IMR-90 (cell line): ENCODE measurements around the gene LRP1B. TPM values are rescaled to one million over a fixed set of nuclear protein-coding genes. Genes with fewer than 3 reads are reported as not detected.

Source experiments
- ATAC-seq: fragments of 200-7000 bp; cut with Tn5 transposase; 2 replicates; pipeline ENCODE4 v1.9.1; 2020; ENCODE audit warnings: low read depth, mild to moderate bottlenecking, moderate library complexity
- BruUV-seq: library from RNA; stranded (reverse); fragments of 400-500 nt; replicated peaks from 2 replicates; lab custom pipeline; 2021; lab: Mats Ljungman, UMichigan
- CTCF ChIA-PET: fragments of 300-600 bp; formaldehyde crosslinking; extraction: SDS; loops from one replicate; lab custom pipeline; 2021; ENCODE audit warnings: antibody characterized with exemption; lab: Yijun Ruan, JAX
- POLR2A ChIA-PET: fragments of 300-600 bp; sonication (Branson Sonifier 250); formaldehyde crosslinking; loops from one replicate; lab custom pipeline; 2022; ENCODE audit warnings: antibody characterized with exemption; ENCODE audit not compliant: unreplicated experiment; lab: Charles Lee
- DNase-seq: peaks from one replicate; pipeline ENCODE4 v3.0.0; 2013
- H2AFZ ChIP-seq: replicated peaks from 2 replicates; pipeline ENCODE3; 2013; ENCODE audit warnings: low read length, mild to moderate bottlenecking; ENCODE audit not compliant: poor library complexity
- H2AK5ac ChIP-seq: 2 replicates; pipeline ENCODE4 v1.6.1; 2013; ENCODE audit warnings: low read depth, low read length, inconsistent platforms
- H2AK9ac ChIP-seq: replicated peaks from 2 replicates; pipeline ENCODE3; 2013; ENCODE audit warnings: mild to moderate bottlenecking, low read depth, low read length, moderate library complexity; ENCODE audit not compliant: poor library complexity
- H2BK120ac ChIP-seq: 2 replicates; pipeline ENCODE4 v1.6.1; 2013; ENCODE audit warnings: low read depth, low read length, inconsistent platforms
- H2BK15ac ChIP-seq: 3 replicates; pipeline ENCODE4 v1.6.1; 2013; ENCODE audit warnings: low read depth, low read length, inconsistent platforms
- H2BK20ac ChIP-seq: 2 replicates; pipeline ENCODE4 v1.6.1; 2013; ENCODE audit warnings: low read depth, mild to moderate bottlenecking, inconsistent platforms, low read length, moderate library complexity
- H2BK5ac ChIP-seq: 2 replicates; pipeline ENCODE4 v1.6.1; 2013; ENCODE audit warnings: mild to moderate bottlenecking, low read depth, low read length, inconsistent platforms; ENCODE audit not compliant: poor library complexity, severe bottlenecking
- H3K14ac ChIP-seq: replicated peaks from 2 replicates; pipeline ENCODE4 v1.6.1; 2013; ENCODE audit warnings: low read depth, low read length, inconsistent platforms
- H3K18ac ChIP-seq: 2 replicates; pipeline ENCODE4 v1.6.1; 2013; ENCODE audit warnings: low read depth, low read length, control low read depth
- H3K23ac ChIP-seq: 2 replicates; pipeline ENCODE4 v1.6.1; 2013; ENCODE audit warnings: low read depth, low read length, inconsistent platforms
- H3K27ac ChIP-seq: 2 replicates; pipeline ENCODE4 v1.5.1; 2013; ENCODE audit warnings: mild to moderate bottlenecking, control low read depth, low read length; ENCODE audit not compliant: insufficient read depth
- H3K27me3 ChIP-seq: 2 replicates; pipeline ENCODE4 v1.6.1; 2013; ENCODE audit warnings: low read length; ENCODE audit not compliant: control insufficient read depth, insufficient read depth
- H3K36me3 ChIP-seq: 2 replicates; pipeline ENCODE4 v1.6.1; 2013; ENCODE audit warnings: low read length, mixed read lengths; ENCODE audit not compliant: control insufficient read depth, insufficient read depth
- H3K4ac ChIP-seq: 2 replicates; pipeline ENCODE4 v1.6.1; 2013; ENCODE audit warnings: low read depth, low read length, inconsistent platforms
- H3K4me1 ChIP-seq: 2 replicates; pipeline ENCODE4 v1.6.1; 2013; ENCODE audit warnings: low read length, mixed read lengths; ENCODE audit not compliant: control insufficient read depth, insufficient read depth
- H3K4me2 ChIP-seq: 2 replicates; pipeline ENCODE4 v1.6.1; 2013; ENCODE audit warnings: low read depth, mild to moderate bottlenecking, control low read depth, low read length, moderate library complexity
- H3K4me3 ChIP-seq: 2 replicates; pipeline ENCODE4 v1.5.1; 2013; ENCODE audit warnings: low read depth, mild to moderate bottlenecking, control low read depth, low read length, moderate library complexity; ENCODE audit not compliant: insufficient read depth
- H3K56ac ChIP-seq: 2 replicates; pipeline ENCODE4 v1.6.1; 2013; ENCODE audit warnings: low read length, inconsistent platforms; ENCODE audit not compliant: insufficient read depth; ENCODE audit errors: extremely low read depth
- H3K79me1 ChIP-seq, 2 experiments: 2 replicates each; pipeline ENCODE4 v1.6.1; 2013; ENCODE audit warnings: low read length in 2 of 2, inconsistent platforms in 1 of 2, low read depth in 1 of 2
- H3K9ac ChIP-seq: 2 replicates; pipeline ENCODE4 v1.6.1; 2013; ENCODE audit warnings: low read depth, low read length, control low read depth
- H3K9me1 ChIP-seq: 2 replicates; pipeline ENCODE4 v1.6.1; 2013; ENCODE audit warnings: low read length, inconsistent platforms; ENCODE audit not compliant: insufficient read depth
- H3K9me3 ChIP-seq: 2 replicates; pipeline ENCODE4 v1.6.1; 2013; ENCODE audit warnings: low read length; ENCODE audit not compliant: control insufficient read depth, insufficient read depth
- H4K20me1 ChIP-seq: 2 replicates; pipeline ENCODE4 v1.6.1; 2013; ENCODE audit warnings: low read length, inconsistent platforms; ENCODE audit not compliant: insufficient read depth
- H4K5ac ChIP-seq: 2 replicates; pipeline ENCODE4 v1.6.1; 2013; ENCODE audit warnings: mild to moderate bottlenecking, low read depth, low read length, control low read depth
- H4K8ac ChIP-seq, 2 experiments: 2 replicates each; pipeline ENCODE4 v1.6.1; 2013; ENCODE audit warnings: low read depth in 2 of 2, low read length in 2 of 2, control low read depth in 1 of 2, inconsistent platforms in 1 of 2
- H4K91ac ChIP-seq: 2 replicates; pipeline ENCODE4 v1.6.1; 2013; ENCODE audit warnings: low read depth, low read length, inconsistent platforms; ENCODE audit not compliant: insufficient read depth
- BHLHE40 ChIP-seq: fragments of 150-350 bp; IDR thresholded peaks from 2 replicates; pipeline ENCODE4 v1.6.1; 2016; ENCODE audit warnings: mild to moderate bottlenecking, low read depth, low read length
- CEBPB ChIP-seq: IDR thresholded peaks from 2 replicates; pipeline ENCODE4 v1.6.1; 2012; ENCODE audit warnings: low read depth, low read length, improper control_type of control experiment
- CHD1 ChIP-seq: IDR thresholded peaks from 2 replicates; pipeline ENCODE4 v1.6.1; 2012; ENCODE audit warnings: low read depth, low read length, improper control_type of control experiment
- CTCF ChIP-seq: conservative IDR thresholded peaks from 2 replicates; pipeline ENCODE4 v1.5.1; 2012; ENCODE audit warnings: mild to moderate bottlenecking, low read depth, low read length, improper control_type of control experiment
- FOS ChIP-seq: fragments of 150-350 bp; IDR thresholded peaks from 2 replicates; pipeline ENCODE4 v1.6.1; 2016; ENCODE audit warnings: low read depth, low read length
- MAFK ChIP-seq: IDR thresholded peaks from 2 replicates; pipeline ENCODE4 v1.6.1; 2012; ENCODE audit warnings: low read depth, low read length, improper control_type of control experiment
- MAZ ChIP-seq: IDR thresholded peaks from 2 replicates; pipeline ENCODE4 v1.6.1; 2012; ENCODE audit warnings: low read depth, mild to moderate bottlenecking, low read length, improper control_type of control experiment, moderate library complexity, borderline replicate concordance
- MXI1 ChIP-seq: IDR thresholded peaks from 2 replicates; pipeline ENCODE4 v1.6.1; 2012; ENCODE audit warnings: low read depth, mild to moderate bottlenecking, low read length, moderate library complexity, borderline replicate concordance
- NFE2L2 ChIP-seq: fragments of 150-350 bp; IDR thresholded peaks from 2 replicates; pipeline ENCODE4 v1.6.1; 2016; ENCODE audit warnings: low read depth, mild to moderate bottlenecking, low read length
- POLR2A ChIP-seq: IDR thresholded peaks from 2 replicates; pipeline ENCODE4 v1.6.1; 2012; ENCODE audit warnings: mild to moderate bottlenecking, low read depth, low read length
- RAD21 ChIP-seq: IDR thresholded peaks from 2 replicates; pipeline ENCODE4 v1.6.1; 2012; ENCODE audit warnings: low read length, improper control_type of control experiment
- RCOR1 ChIP-seq: IDR thresholded peaks from 2 replicates; pipeline ENCODE4 v1.6.1; 2012; ENCODE audit warnings: mild to moderate bottlenecking, low read length, improper control_type of control experiment; ENCODE audit not compliant: insufficient replicate concordance
- RFX5 ChIP-seq: IDR thresholded peaks from 2 replicates; pipeline ENCODE4 v1.8.0; 2012; ENCODE audit warnings: low read depth, mild to moderate bottlenecking, low read length, moderate library complexity
- SMC3 ChIP-seq: fragments of 150-350 bp; IDR thresholded peaks from 2 replicates; pipeline ENCODE4 v1.6.1; 2016; ENCODE audit warnings: low read depth, mild to moderate bottlenecking, antibody characterized with exemption, low read length, moderate library complexity
- USF2 ChIP-seq: fragments of 150-350 bp; IDR thresholded peaks from 2 replicates; pipeline ENCODE4 v1.6.1; 2017; ENCODE audit warnings: mild to moderate bottlenecking, antibody characterized with exemption, low read length, low read depth
- WGBS, 2 experiments: methylation state at CpG; one replicate each; pipeline versions ENCODE4 v1.1.5 to v1.1.7; 2013; ENCODE audit warnings: missing lambda C conversion rate in 2 of 2; ENCODE audit not compliant: insufficient read length in 1 of 2; ENCODE audit errors: extremely low coverage in 2 of 2; 5-methylcytosine and 5-hydroxymethylcytosine counted together
- dilution Hi-C: fragments of 300-500 bp; cut with HindIII; formaldehyde crosslinking; loops from one replicate; pipeline ENCODE4 v1.14.3; 2018; ENCODE audit warnings: low sequenced_read_pairs; ENCODE audit not compliant: unreplicated experiment
- in situ Hi-C: fragments of 300-500 bp; cut with MboI; formaldehyde crosslinking; loops from 3 replicates; pipeline ENCODE4 v1.14.3; 2019; ENCODE audit warnings: low sequenced_read_pairs, inconsistent platforms, mixed read lengths
- intact Hi-C: fragments of 100-400 bp; cut with micrococcal nuclease; formaldehyde crosslinking; loops from 2 replicates; pipeline ENCODE4 v1.10.0; 2022
- polyA plus RNA-seq, 3 experiments: library from polyadenylated mRNA; depleted of rRNA; stranded (reverse); fragments of >200 nt; gene quantifications; 2 replicates each; pipeline ENCODE4 v1.2.3, GENCODE V29; 2012; ENCODE audit warnings: low replicate concordance in 1 of 3
- total RNA-seq: library from RNA; depleted of rRNA; stranded (reverse); fragments of >200 nt; gene quantifications from 2 replicates; pipeline ENCODE4 v1.2.3, GENCODE V29; 2012
- TF ChIP-seq, protein P1 (sequence below): fragments of 150-350 bp; IDR thresholded peaks from 2 replicates; pipeline ENCODE4 v1.6.1; 2016; ENCODE audit warnings: low read depth, mild to moderate bottlenecking, low read length, moderate library complexity, borderline replicate concordance

Gene LRP1B
- total and polyA plus RNA-seq, 2 of the 4 experiments (the other 2 are of a cell fraction): under 0.01 to 0.02 TPM

DNA sequence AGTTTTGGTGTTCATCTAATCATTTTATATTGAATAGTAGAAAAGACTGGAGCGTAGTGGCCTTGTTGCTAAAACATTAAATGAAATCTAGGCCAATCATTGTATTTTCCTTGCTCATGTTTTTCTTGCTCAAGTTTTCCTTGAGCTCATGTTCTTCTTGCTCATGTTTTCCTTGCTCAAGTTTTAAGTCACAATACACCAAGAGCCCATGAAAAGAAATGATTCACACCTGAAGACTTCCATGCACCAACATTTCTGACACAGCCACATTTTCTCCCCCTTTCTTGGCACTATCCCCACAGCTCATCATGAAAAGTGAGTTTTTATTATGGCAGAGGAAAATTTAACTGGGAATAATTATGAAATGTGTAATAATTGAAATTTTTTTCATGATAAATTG, 92.0 kb downstream of the LRP1B start:
- no peak overlapping the region for H2AFZ ChIP-seq
- no peak overlapping the region for H2BK120ac ChIP-seq
- no peak overlapping the region for H2BK5ac ChIP-seq
- no TSS peak for BruUV-seq
- H3K9me3 ChIP-seq: no peaks in the 10 kb centered on the region
- H3K4me1 ChIP-seq: no peaks in the 10 kb centered on the region
- H3K9ac ChIP-seq: no peak overlapping the region
- H2AK5ac ChIP-seq: no peak overlapping the region
- H3K36me3 ChIP-seq: no peaks in the 10 kb centered on the region
- no peak overlapping the region for H4K8ac ChIP-seq
- no CpG with 5 or more reads among the region's 1 CpG for WGBS, 2 experiments
- H4K5ac ChIP-seq: no peak overlapping the region
- no peak overlapping the region for H3K4me2 ChIP-seq
- H2AK9ac ChIP-seq: no peak overlapping the region
- no peak for ATAC-seq
- H3K27me3 ChIP-seq: no peaks in the 10 kb centered on the region
- H3K4ac ChIP-seq: no peak overlapping the region
- no peaks in the 10 kb centered on the region for H3K79me1 ChIP-seq
- intact Hi-C loops (no loop called here), dilution Hi-C loops (no loop called here), in situ Hi-C loops (no loop called here)
- H4K91ac ChIP-seq: no peak overlapping the region
- TF ChIP-seq NFE2L2 (no peak), CTCF (no peak), SMC3 (no peak), RAD21 (no peak), BHLHE40 (no peak), MAZ (no peak), FOS (no peak), POLR2A (no peak), MAFK (no peak), CHD1 (no peak), RFX5 (no peak), RCOR1 (no peak), USF2 (no peak), CEBPB (no peak), MXI1 (no peak)
- TF ChIP-seq, protein P1, sequence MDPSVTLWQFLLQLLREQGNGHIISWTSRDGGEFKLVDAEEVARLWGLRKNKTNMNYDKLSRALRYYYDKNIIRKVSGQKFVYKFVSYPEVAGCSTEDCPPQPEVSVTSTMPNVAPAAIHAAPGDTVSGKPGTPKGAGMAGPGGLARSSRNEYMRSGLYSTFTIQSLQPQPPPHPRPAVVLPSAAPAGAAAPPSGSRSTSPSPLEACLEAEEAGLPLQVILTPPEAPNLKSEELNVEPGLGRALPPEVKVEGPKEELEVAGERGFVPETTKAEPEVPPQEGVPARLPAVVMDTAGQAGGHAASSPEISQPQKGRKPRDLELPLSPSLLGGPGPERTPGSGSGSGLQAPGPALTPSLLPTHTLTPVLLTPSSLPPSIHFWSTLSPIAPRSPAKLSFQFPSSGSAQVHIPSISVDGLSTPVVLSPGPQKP: no peak
- no peaks in the 10 kb centered on the region for H3K9me1 ChIP-seq
- H2BK20ac ChIP-seq: no peak overlapping the region
- DNase-seq: no peak
- no peaks in the 10 kb centered on the region for H4K20me1 ChIP-seq
- no peak overlapping the region for H3K23ac ChIP-seq
- H3K4me3 ChIP-seq: no peak overlapping the region
- POLR2A ChIA-PET: no interaction called here
- no peak overlapping the region for H3K56ac ChIP-seq
- no peak overlapping the region for H3K14ac ChIP-seq
- no peak overlapping the region for H3K18ac ChIP-seq
- CTCF ChIA-PET: no interaction called here
- H2BK15ac ChIP-seq: no peak overlapping the region
- no peak overlapping the region for H3K27ac ChIP-seq
